ENCODE data around the gene ROBO1.

ROBO1 gene

DNA sequence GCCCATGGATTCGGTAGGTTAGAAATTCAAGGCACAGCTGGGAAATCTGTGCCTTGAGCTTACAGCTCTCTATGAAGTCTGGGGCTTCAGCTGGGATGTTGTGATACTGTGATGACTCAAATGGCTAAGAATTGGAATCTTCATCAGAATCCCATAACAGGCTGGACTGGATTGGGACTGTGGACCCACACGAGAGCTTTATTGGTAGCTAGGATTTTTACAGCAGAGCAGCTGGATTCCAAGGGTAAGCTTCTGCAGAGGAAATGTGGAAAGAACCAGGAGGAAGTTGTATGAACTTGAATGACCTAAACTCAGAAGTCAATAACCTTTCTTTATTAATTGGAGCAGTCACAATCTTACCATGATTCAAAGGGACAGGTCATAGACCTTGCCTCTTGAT lies 1187.1 kb downstream of the ROBO1 start:
- DNase-seq = no peak

DNA sequence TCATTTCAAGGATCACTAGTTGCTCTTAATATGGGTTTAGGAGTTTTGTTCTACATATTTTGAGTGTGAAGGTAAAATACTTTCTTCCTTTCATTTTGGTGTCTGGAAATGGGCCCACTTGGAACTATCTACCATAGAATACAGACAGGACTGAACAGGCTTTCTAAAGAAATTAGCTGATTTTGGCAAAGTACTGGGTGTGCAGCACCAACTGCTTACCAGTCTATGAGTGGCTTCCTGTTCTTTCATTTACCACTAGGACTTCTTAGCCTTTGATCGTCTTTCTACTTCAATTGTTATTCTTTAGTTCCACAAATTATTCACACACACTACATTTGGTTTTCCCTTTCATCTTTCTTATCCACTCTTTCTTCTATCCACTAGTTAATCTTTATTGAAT lies 1196.3 kb downstream of the ROBO1 start:
- DNase-seq = peak; percentile 83

DNA sequence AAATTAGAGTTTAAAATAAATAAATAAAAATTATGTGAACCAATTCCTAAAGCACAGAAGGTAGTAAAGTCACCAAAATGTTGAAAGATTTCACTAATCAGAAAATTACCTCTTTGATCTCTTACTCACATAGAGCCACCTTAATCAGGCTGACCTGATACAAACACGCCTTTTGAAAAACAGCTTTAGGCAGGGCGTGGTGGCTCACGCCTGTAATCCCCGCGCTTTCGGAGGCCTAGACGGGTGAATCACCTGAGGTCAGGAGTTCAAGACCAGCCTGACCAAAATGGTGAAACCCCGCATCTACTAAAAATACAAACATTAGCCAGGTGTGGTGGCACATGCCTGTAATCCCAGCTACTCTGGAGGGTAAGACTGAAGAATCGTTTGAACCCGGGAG lies 1197.3 kb downstream of the ROBO1 start:
- DNase-seq = no peak

DNA sequence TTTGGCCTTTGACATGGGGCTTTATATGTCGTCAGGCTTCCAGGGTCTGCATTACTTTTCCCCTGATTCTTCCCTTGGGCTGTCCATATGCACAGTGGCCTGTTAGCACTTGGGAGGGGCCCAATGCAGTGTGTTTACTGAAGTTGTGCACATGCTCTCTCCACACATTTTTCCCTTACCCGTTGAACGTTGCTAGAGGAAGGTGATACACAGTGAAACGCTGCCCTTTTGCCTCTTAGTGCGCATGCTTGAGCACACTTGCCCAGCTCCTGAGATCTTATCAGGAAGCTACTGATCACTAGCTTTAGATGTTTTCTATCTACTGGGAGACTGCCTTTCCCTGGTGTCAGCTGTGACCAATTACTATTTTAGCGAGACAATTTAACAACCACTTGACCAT lies 1198.0 kb downstream of the ROBO1 start:
- no peak for DNase-seq

DNA sequence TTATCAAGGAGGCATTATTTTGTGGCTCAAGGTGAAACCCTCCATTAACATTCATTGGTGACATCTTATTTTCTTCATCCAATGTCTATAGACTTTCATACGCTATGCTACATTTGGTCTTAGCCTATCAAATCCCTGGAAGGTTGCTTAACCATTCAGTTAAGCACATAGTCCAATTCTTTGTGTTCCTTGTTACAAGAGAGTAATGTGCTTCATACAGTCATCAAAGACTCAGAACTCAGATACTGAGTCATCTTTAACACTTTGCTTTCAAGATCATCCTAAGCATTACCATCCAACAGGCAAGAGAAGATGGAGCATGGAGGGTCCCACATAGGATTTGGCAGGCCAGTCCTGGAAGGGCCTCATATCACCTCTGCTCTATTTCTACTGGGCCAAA lies 1202.1 kb downstream of the ROBO1 start:
- no peak for DNase-seq

DNA sequence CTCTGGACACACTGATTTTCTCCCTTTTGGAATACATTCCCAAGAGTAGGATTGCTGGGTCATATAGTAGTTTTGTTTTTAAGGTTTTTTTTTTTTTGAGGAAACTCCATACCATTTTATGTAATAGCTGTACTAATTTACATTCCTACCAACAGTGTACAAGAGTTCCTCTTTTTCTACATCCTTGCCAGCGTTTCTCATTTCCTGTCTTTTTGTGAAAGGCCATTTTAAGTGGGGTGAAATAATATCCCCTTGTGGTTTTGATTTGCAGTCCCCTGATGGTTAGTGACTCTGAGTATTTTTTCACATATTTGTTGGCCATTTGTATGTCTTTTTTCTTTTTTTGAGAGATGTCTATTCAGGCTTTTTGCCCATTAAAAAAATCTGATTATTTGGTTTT lies 1205.5 kb downstream of the ROBO1 start:
- DNase-seq = no peak

Measured in NCI-H446 treated with DMSO at 0.1 percent for 48 hours (cell line).